ENCODE measurements around the gene CRK. TPM values are rescaled to one million over a fixed set of nuclear protein-coding genes. Genes with fewer than 3 reads are reported as not detected.

The CRK gene
- total RNA-seq, 1 experiment from 2014 or later: 41.8 TPM

GRCh38 chr17:1488826-1489270, 32.8 kb upstream of the CRK start:
- Histone ChIP-seq H3K9ac (ENCODE audit: low read length) (0 out of 2 replicates have a peak overlapping the region, but pooled peaks have one; percentile 33), H3K4me1 (ENCODE audit: insufficient read depth, low read length) (peaks cover 20% of the 10 kb centered on the region; the same call in 1 of the 2 replicates), H3F3A (ENCODE audit: low read length, unreplicated experiment) (no peaks in the 10 kb centered on the region), H3K79me2 (ENCODE audit: low read length) (peaks cover 40% of the 10 kb centered on the region), H3K4me3 (ENCODE audit: low read length) (peak overlapping the region; percentile 63; the same call in 1 of the 2 replicates), H3K4me2 (ENCODE audit: low read length) (peak overlapping the region; percentile 60), H3K27me3 (ENCODE audit: low read length) (no peaks in the 10 kb centered on the region), H3K9me2 (replicated peaks; ENCODE audit: low read length) (no peaks in the 10 kb centered on the region), H4K20me1 (ENCODE audit: low read length) (no peaks in the 10 kb centered on the region), H3K27ac (ENCODE audit: low read length) (peak overlapping the region; percentile 49; the same call in 1 of the 2 replicates), H3K36me3 (ENCODE audit: low read depth, low read length) (no peaks in the 10 kb centered on the region), H3K9me3 (ENCODE audit: low read length) (no peaks in the 10 kb centered on the region), H2AFZ (ENCODE audit: low read length) (no peak overlapping the region)
- CTCF ChIA-PET: no interaction called here
- DNase-seq: no peak
- no TSS peak for BruUV-seq (replicated peaks)
- no peak for ATAC-seq
- POLR2A ChIA-PET (ENCODE audit: unreplicated experiment): interaction anchor here (0.6 kb wide), 1 partner anchor 9 kb away, joined by 29 read pairs; no protein-coding TSS in a partner anchor
- TF ChIP-seq, protein P1, sequence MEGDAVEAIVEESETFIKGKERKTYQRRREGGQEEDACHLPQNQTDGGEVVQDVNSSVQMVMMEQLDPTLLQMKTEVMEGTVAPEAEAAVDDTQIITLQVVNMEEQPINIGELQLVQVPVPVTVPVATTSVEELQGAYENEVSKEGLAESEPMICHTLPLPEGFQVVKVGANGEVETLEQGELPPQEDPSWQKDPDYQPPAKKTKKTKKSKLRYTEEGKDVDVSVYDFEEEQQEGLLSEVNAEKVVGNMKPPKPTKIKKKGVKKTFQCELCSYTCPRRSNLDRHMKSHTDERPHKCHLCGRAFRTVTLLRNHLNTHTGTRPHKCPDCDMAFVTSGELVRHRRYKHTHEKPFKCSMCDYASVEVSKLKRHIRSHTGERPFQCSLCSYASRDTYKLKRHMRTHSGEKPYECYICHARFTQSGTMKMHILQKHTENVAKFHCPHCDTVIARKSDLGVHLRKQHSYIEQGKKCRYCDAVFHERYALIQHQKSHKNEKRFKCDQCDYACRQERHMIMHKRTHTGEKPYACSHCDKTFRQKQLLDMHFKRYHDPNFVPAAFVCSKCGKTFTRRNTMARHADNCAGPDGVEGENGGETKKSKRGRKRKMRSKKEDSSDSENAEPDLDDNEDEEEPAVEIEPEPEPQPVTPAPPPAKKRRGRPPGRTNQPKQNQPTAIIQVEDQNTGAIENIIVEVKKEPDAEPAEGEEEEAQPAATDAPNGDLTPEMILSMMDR (conservative IDR thresholded peaks at IDR 0.05; ENCODE audit: low read depth, low read length): no peak
- TF ChIP-seq EZH2 (IDR thresholded peaks at IDR 0.05; ENCODE audit: low read length, unreplicated experiment) (no peak), EZH2phosphoT487 (IDR thresholded peaks at IDR 0.05; ENCODE audit: borderline replicate concordance, low read length) (no peak)
- intact Hi-C loops (cut with micrococcal nuclease): no loop called here

DNA sequence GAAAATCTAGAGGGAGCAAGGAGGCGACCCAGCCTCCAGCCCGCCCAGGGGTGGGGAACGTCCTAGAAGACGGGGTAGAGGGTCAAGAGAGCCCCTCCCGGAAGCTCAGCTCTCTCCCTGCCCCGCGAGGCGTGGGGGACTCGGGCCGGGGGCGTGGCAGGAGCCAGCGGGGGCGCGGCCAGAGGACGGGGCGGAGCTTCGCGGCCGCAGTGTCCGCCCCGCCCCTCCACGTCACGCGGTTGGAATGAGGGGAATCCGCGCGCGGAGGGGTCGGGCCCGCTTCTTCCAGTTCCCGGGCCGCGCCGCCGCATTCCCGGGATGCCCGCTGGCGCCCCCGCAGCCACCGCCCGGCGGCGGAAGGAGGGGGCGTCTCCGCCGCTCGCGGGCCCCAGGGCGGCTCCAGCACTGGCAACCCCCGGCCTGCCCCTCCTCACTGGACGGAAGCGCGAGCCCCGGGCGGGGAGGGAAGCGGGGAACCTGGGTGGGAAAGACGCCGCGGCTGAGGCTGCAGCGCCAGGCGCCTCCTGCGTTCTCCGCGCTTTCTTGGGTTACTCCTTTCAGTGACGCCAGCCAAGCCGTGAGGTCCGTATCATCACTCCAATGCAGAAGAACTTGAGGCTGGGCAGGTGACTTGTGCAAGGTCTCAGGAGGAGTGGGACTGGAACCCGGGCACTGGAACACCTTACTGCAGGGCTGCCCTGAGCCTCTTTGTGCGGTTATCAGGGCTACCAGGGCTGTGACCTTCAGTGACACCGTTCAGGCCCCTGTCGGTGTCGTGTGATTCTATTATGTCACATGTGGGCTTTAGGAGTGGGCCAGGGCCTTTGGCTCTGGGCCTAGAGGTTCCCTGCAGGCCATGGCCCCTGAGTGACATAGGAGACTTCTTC, 32.1 kb upstream of the CRK start:
- Histone ChIP-seq H3K9ac (ENCODE audit: low read length) (peak overlapping the region; percentile 33), H3K4me3 (ENCODE audit: low read length) (peak overlapping the region; percentile 63), H3K79me2 (ENCODE audit: low read length) (peaks cover 40% of the 10 kb centered on the region), H3F3A (ENCODE audit: low read length, unreplicated experiment) (no peaks in the 10 kb centered on the region), H3K4me2 (ENCODE audit: low read length) (peak overlapping the region; percentile 60), H4K20me1 (ENCODE audit: low read length) (no peaks in the 10 kb centered on the region), H3K27ac (ENCODE audit: low read length) (peak overlapping the region; percentile 49), H3K27me3 (ENCODE audit: low read length) (no peaks in the 10 kb centered on the region), H3K9me3 (ENCODE audit: low read length) (no peaks in the 10 kb centered on the region), H2AFZ (ENCODE audit: low read length) (peak overlapping the region; percentile 50; the same call in 1 of the 2 replicates), H3K36me3 (ENCODE audit: low read depth, low read length) (no peaks in the 10 kb centered on the region), H3K9me2 (replicated peaks; ENCODE audit: low read length) (no peaks in the 10 kb centered on the region), H3K4me1 (ENCODE audit: insufficient read depth, low read length) (peaks cover 20% of the 10 kb centered on the region; the same call in 1 of the 2 replicates)
- ChIA-PET POLR2A (ENCODE audit: unreplicated experiment) (interaction anchor here (0.6 kb wide), 1 partner anchor 11 kb away, joined by 11 read pairs; no protein-coding TSS in a partner anchor), CTCF (interaction anchor here (0.9 kb wide), 1 partner anchor 123 kb away, joined by 5 read pairs; no protein-coding TSS in a partner anchor)
- peak; percentile 80 for DNase-seq
- intact Hi-C loops (cut with micrococcal nuclease): no loop called here
- TSS peak; percentile 36 for BruUV-seq (replicated peaks)
- ATAC-seq: peak; percentile 21
- TF ChIP-seq, protein P1 (conservative IDR thresholded peaks at IDR 0.05; ENCODE audit: low read depth, low read length): no peak
- TF ChIP-seq EZH2phosphoT487 (IDR thresholded peaks at IDR 0.05; ENCODE audit: borderline replicate concordance, low read length) (no peak), EZH2 (IDR thresholded peaks at IDR 0.05; ENCODE audit: low read length, unreplicated experiment) (no peak)

All from PC-3 (cell line).